Globus pallidus (tissue), 1 donor: Measurements from ENCODE around the gene OR11H6.
"Not testable (repeated sequence)": the region's sequence is repeated elsewhere in the genome, so short reads cannot be mapped to it uniquely, and the experiment has no call there.

Source experiments
- DNase-seq: peaks from one replicate; pipeline ENCODE4 v3.0.0-alpha.2; 2015; ENCODE audit warnings: low spot score

The OR11H6 gene

GRCh38 chr14:20264361-20264760, 40.9 kb downstream of the OR11H6 start:
- DNase-seq = not testable (repeated sequence)

- no peak for DNase-seq
These were observed 50.6 kb downstream of the OR11H6 start for GRCh38 chr14:20274062-20274461.
